Spleen (tissue), 11 donors: Measurements from ENCODE around the gene CALY. TPM values are rescaled to one million over a fixed set of nuclear protein-coding genes. Genes with fewer than 3 reads are reported as not detected.

Source experiments
- DNase-seq: peaks from one replicate; pipeline ENCODE4 v3.0.0-alpha.2; 2020
- H3K27ac ChIP-seq, 8 donors: fragments of 200-600 bp; sonication (generic) in 7 of 8; 1 replicate in 4 of 8; 2 replicates in 4 of 8; pipeline versions ENCODE4 v1.5.0 to v1.8.0; 2016 to 2021; ENCODE audit warnings: inconsistent platforms in 4 of 8, mild to moderate bottlenecking in 4 of 8, moderate library complexity in 1 of 8
- H3K27me3 ChIP-seq, 7 donors: fragments of 200-600 bp; sonication (generic) in 6 of 7; replicated peaks in 1 of 7; 1 replicate in 4 of 7; 2 replicates in 3 of 7; pipeline versions ENCODE4 v1.5.0 to v1.8.0; 2016 to 2021; ENCODE audit warnings: inconsistent platforms in 3 of 7, mild to moderate bottlenecking in 1 of 7
- H3K36me3 ChIP-seq, 6 donors: fragments of 200-600 bp; sonication (generic) in 5 of 6; 1 replicate in 4 of 6; 2 replicates in 2 of 6; pipeline versions ENCODE4 v1.5.0 to v1.8.0; 2016 to 2021; ENCODE audit warnings: inconsistent platforms in 2 of 6
- H3K4me1 ChIP-seq, 6 donors: fragments of 200-600 bp; sonication (generic) in 5 of 6; 1 replicate in 3 of 6; 2 replicates in 3 of 6; pipeline versions ENCODE4 v1.5.0 to v1.8.0; 2016 to 2021; ENCODE audit warnings: inconsistent platforms in 3 of 6
- H3K4me3 ChIP-seq, 8 donors: fragments of 200-600 bp; sonication (generic) in 7 of 8; 1 replicate in 4 of 8; 2 replicates in 4 of 8; pipeline versions ENCODE4 v1.5.0 to v1.8.0; 2016 to 2021; ENCODE audit warnings: inconsistent platforms in 4 of 8, mild to moderate bottlenecking in 4 of 8, moderate library complexity in 2 of 8
- H3K9me3 ChIP-seq, 8 donors: fragments of 200-600 bp; sonication (generic) in 7 of 8; 1 replicate in 4 of 8; 2 replicates in 4 of 8; pipeline versions ENCODE4 v1.5.0 to v1.8.0; 2016 to 2021; ENCODE audit warnings: inconsistent platforms in 4 of 8
- POLR2A ChIP-seq, 3 donors: fragments of 450-650 bp; IDR thresholded peaks; one replicate each; pipeline ENCODE4 v1.5.1; 2017; ENCODE audit warnings: antibody characterized with exemption in 3 of 3, mild to moderate bottlenecking in 1 of 3
- POLR2AphosphoS5 ChIP-seq, 3 donors: sonication (generic); formaldehyde crosslinking; IDR thresholded peaks; one replicate each; pipeline ENCODE4 v1.5.1; 2017; ENCODE audit warnings: antibody characterized with exemption in 3 of 3
- WGBS, 5 donors: extraction: QIAGEN DNeasy Blood & Tissue Kit in 3 of 5; methylation state at CpG; one replicate each; pipeline versions ENCODE4 v1.1.5 to v1.1.7; 2013 to 2018; 5-methylcytosine and 5-hydroxymethylcytosine counted together
- intact Hi-C: fragments of 100-400 bp; cut with DNase I; formaldehyde crosslinking; loops from one replicate; pipeline ENCODE4 v1.15.0; 2023; ENCODE audit warnings: low total_unique reads
- polyA plus RNA-seq, 3 donors: library from polyadenylated mRNA; stranded (reverse); fragments of 200-250 nt; gene quantifications; one replicate each; pipeline ENCODE4 v1.2.1, GENCODE V29; 2013
- total RNA-seq, 7 donors: library from RNA; depleted of rRNA in 3 of 7; stranded (reverse); fragments of >200 nt in 3 of 7; fragmentation: NEBNext Ultra II Directional in 4 of 7; extraction: Animal tissue kit (Norgen Biotek cat#: 25700) in 4 of 7; gene quantifications; one replicate each; pipeline versions ENCODE4 v1.1.0 to v1.2.1, GENCODE V29; 2016 to 2021
- TF ChIP-seq, protein P1 (sequence below), 11 experiments: fragments of 200-600 bp in 7 of 11; fragments of 450-650 bp in 4 of 11; sonication (generic) in 4 of 11; IDR thresholded peaks in 8 of 11; conservative IDR thresholded peaks in 3 of 11; 1 replicate in 7 of 11; 2 replicates in 4 of 11; pipeline versions ENCODE4 v1.4.0 to v1.8.0; 2016 to 2021; ENCODE audit warnings: antibody characterized with exemption in 11 of 11, inconsistent platforms in 4 of 11, mild to moderate bottlenecking in 1 of 11
- donor health status: healthy with polysubstance abuse.
- donor health status: DM: no; HTN: no; CAD: no; lungs with moderate emphysema.
- donor health status: DM: no; HTN: no; CAD: no.
- donor health status: Bipolar disorder and iron deficiency.
- donor health status: healthy.
- donor health status: DM: no; HTN: no; CAD: no.
- donor health status: DM: yes; HTN: yes; CAD: no.

Gene CALY
- total and polyA plus RNA-seq, 10 donors: 0.04 to 3.4 (median 0.34) TPM; not detected in 1

DNA sequence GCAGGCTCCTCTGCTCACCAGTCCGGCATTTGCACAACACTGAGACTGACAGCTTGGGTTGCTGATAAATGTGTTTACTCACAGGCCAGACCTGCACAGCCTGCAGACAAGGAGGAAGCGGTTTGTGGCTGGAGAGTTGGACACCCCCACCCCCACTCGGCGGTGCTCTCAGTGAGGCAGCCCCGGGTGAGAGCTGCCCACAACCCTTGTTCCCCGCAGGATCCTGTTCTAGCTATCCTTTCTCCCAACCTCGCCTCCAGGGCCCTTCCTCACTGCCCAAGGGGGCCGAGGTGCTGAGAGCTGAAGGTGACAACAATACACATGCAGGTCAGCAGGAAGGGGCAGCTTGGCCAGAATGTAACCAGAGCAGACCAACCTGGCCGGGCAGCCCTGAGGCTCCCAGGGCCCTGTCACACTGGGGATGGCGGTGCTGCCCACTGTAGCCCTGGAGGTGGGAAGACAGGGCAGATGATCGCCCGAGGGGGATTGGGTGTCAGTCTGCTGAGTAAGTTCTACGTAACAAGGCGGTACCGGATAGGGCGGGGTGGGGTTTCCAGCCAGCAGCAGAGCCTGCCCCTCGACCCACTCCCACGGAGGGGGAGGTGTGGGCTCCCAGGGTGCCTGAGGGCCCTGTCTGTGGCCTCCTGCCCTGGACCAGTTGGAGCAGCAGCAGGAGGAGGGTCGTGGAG, 58.0 kb downstream of the CALY start:
- Histone ChIP-seq H3K4me1 (peaks cover 17 to 73% (median 64%) of the 10 kb centered on the region in 6 donors), H3K4me3 (peak overlapping the region in 4 of 8 donors; percentile 10 to 72 (median 16)), H3K27ac (peak overlapping the region; percentile 66 to 98 (median 88)), H3K27me3 (peaks cover 0 to 32% (median 7%) of the 10 kb centered on the region in 7 donors), H3K36me3 (peaks cover 2 to 56% (median 35%) of the 10 kb centered on the region in 6 donors), H3K9me3 (no peaks in the 10 kb centered on the region)
- 29 to 57% (median 41%) methylated on average over 15 to 19 of the region's 19 CpGs for WGBS, 5 donors
- no peak for TF ChIP-seq POLR2A (IDR thresholded peaks at IDR 0.05)
- TF ChIP-seq, protein P1, sequence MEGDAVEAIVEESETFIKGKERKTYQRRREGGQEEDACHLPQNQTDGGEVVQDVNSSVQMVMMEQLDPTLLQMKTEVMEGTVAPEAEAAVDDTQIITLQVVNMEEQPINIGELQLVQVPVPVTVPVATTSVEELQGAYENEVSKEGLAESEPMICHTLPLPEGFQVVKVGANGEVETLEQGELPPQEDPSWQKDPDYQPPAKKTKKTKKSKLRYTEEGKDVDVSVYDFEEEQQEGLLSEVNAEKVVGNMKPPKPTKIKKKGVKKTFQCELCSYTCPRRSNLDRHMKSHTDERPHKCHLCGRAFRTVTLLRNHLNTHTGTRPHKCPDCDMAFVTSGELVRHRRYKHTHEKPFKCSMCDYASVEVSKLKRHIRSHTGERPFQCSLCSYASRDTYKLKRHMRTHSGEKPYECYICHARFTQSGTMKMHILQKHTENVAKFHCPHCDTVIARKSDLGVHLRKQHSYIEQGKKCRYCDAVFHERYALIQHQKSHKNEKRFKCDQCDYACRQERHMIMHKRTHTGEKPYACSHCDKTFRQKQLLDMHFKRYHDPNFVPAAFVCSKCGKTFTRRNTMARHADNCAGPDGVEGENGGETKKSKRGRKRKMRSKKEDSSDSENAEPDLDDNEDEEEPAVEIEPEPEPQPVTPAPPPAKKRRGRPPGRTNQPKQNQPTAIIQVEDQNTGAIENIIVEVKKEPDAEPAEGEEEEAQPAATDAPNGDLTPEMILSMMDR (IDR thresholded peaks at IDR 0.05 in 8 of 11, conservative IDR thresholded peaks at IDR 0.05 in 3 of 11): peak in 1 of 11 experiments; percentile 10
- TF ChIP-seq POLR2AphosphoS5 (IDR thresholded peaks at IDR 0.05): peak; percentile 74 to 86 (median 82)
- peak; percentile 96 for DNase-seq
- intact Hi-C loops: no loop called here

DNA sequence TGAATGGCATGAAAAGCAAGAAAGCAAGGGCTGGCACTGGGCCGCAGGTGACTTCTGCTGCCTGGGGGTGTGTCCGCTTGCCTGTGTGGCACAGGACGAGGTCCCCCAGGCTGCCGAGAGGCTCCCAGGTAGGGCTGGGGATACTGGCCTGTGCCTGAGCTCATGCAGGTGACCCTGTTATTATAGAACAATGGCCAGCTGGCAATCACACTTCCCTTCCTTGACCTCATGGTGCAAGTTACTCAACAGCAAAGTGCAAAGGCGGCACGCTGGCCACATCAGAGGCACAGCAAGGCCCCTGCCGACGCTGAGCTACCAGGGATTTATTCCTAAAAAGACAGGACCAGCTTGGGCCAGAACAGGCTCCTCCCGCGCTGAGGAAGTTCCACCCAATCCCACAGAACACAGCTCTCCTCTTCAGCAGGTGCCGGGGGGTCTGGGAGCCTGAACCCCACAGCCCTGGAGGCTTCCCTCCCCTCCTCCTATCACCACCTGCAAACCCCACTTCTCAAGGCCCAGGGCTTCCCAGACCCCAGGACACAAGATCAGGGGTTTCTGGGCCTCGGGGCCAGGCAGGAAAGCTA, 58.6 kb downstream of the CALY start:
- DNase-seq: no peak
- peaks cover 0 to 32% (median 7%) of the 10 kb centered on the region in 7 donors for H3K27me3 ChIP-seq
- 38 to 53% (median 46%) methylated on average over 12 of the region's 12 CpGs for WGBS, 5 donors
- intact Hi-C loops: no loop called here
- H3K9me3 ChIP-seq: no peaks in the 10 kb centered on the region
- peaks cover 2 to 56% (median 35%) of the 10 kb centered on the region in 6 donors for H3K36me3 ChIP-seq
- peaks cover 17 to 79% (median 64%) of the 10 kb centered on the region in 6 donors for H3K4me1 ChIP-seq
- peak overlapping the region; percentile 66 to 98 (median 88) for H3K27ac ChIP-seq
- TF ChIP-seq POLR2A (IDR thresholded peaks at IDR 0.05) (no peak), POLR2AphosphoS5 (IDR thresholded peaks at IDR 0.05) (no peak)
- peak overlapping the region in 4 of 8 donors; percentile 8 to 72 (median 14) for H3K4me3 ChIP-seq

DNA sequence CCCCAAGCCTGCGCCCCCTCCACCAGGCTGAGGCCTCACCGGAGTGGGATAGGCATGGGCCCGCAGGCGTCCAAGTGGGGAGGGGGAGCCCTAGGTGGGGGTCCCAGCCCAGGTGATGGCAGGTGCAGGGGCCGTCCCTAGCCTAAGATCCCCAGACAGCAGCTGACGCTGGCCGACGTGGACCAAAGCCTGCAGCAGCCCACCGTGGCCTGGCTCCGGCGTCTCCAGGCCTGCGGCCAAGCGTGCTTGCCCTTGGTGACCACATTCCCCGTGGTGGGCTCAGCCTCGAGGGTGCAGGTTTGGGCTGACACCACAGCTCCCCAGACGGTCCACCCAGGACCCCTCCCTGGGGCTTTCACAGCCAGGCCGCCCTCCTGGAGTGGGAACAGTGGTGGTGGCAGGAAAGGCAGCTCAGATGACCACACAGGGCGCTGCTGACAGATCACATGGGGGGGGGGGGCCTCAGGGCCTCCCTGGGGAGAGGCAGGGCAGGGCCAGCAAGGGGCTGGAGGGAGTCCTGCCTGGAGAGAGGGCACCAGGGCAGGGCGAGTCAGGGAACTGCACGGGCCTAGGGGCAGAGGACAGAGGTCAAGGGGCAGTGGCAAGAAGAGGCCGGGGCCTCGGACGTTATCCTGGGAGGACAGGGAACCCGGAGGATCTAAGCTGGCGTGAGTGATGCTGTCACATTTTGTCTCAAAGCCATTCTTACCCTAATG, 59.3 kb downstream of the CALY start:
- Histone ChIP-seq H3K9me3 (no peaks in the 10 kb centered on the region), H3K36me3 (peaks cover 2 to 56% (median 35%) of the 10 kb centered on the region in 6 donors), H3K4me3 (peak overlapping the region in 3 of 8 donors; percentile 51 to 72 (median 55)), H3K27ac (peak overlapping the region; percentile 66 to 98 (median 88)), H3K27me3 (peaks cover 0 to 32% (median 7%) of the 10 kb centered on the region in 7 donors), H3K4me1 (peaks cover 17 to 83% (median 64%) of the 10 kb centered on the region in 6 donors)
- TF ChIP-seq, protein P1 (IDR thresholded peaks at IDR 0.05 in 8 of 11, conservative IDR thresholded peaks at IDR 0.05 in 3 of 11): no peak
- TF ChIP-seq POLR2A (IDR thresholded peaks at IDR 0.05) (no peak), POLR2AphosphoS5 (IDR thresholded peaks at IDR 0.05) (no peak)
- 74 to 83% (median 78%) methylated on average over 14 to 25 of the region's 25 CpGs for WGBS, 5 donors
- peak; percentile 89 for DNase-seq
- intact Hi-C loops: no loop called here

DNA sequence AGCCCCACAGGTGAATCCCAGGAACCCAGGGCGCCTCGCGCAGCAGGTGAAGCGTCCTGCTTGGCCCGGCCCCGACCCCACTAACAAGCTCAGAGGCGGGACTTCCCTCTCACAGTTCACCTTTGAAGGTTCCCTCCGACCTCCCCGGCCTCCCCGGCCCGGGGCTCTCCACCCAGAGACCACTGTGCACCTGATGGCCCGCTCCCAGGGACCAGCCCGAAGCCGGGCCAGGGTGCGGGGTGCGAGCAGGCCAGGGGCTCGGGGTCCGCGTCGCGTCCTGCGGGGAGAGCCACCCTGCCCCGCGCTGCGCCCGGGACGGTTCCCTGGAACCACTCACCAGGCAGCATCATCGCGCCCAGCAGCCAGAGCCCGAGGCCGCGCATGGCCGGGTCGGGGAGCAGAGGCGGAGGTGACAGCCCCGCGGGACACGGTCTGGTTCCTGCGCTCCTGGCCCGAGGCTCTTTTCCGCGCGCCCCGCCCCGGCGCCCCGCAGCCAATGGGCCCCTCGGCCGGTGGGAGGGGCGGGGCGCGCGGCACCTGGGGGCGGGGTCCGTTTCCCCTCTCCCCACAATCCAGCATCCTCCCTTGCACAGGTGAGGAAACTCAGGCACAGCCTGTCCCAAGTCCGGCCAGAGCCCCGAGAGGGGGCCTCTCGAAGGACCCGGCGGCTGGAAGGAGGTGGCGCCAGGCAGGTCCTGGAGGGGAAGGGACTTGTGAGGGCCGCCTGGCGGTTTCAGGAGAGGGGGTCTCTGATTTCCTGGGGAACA, 60.1 kb downstream of the CALY start, which contains the start of gene ADAM8:
Gene ADAM8 (minus strand): TSS at position 434 of the 767 bp plus-strand sequence. CDS start 51 bp downstream, at position 383.
- intact Hi-C loops: no loop called here
- peak within 1 kb of the TSS; percentile 38 to 72 (median 52) for H3K4me3 ChIP-seq
- no peak for TF ChIP-seq POLR2A (IDR thresholded peaks at IDR 0.05)
- peak; percentile 70 to 86 (median 79) for TF ChIP-seq POLR2AphosphoS5 (IDR thresholded peaks at IDR 0.05)
- peak within 1 kb of the TSS; percentile 66 to 98 (median 88) for H3K27ac ChIP-seq
- peaks cover 0 to 32% (median 7%) of the 10 kb centered on the region in 7 donors for H3K27me3 ChIP-seq
- H3K36me3 ChIP-seq: peaks cover 2 to 56% (median 32%) of the 10 kb centered on the region in 6 donors
- H3K4me1 ChIP-seq: peaks cover 17 to 83% (median 64%) of the 10 kb centered on the region in 6 donors
- WGBS, 5 donors: 2 to 8% (median 5%) methylated on average over 11 to 63 of the region's 63 CpGs
- no peaks in the 10 kb centered on the region for H3K9me3 ChIP-seq
- peak; percentile 95 for DNase-seq
